Measurements from ENCODE around the gene BRCA1. TPM values are rescaled to one million over a fixed set of nuclear protein-coding genes. Genes with fewer than 3 reads are reported as not detected.

BRCA1 gene
- total RNA-seq, 1 donor from 2014 or later: 6.0 TPM

GRCh38 chr17:43085474-43085873 lies 39.7 kb downstream of the BRCA1 start:
- Mint-ChIP-seq H3K4me1 (ENCODE audit: low read depth, unreplicated experiment) (peaks cover 6% of the 10 kb centered on the region), H3K27ac (ENCODE audit: unreplicated experiment) (no peak overlapping the region), H3K9me3 (ENCODE audit: unreplicated experiment) (no peaks in the 10 kb centered on the region), H3K27me3 (ENCODE audit: low read depth, unreplicated experiment) (no peaks in the 10 kb centered on the region), H3K36me3 (ENCODE audit: low read depth, unreplicated experiment) (no peaks in the 10 kb centered on the region), H3K4me3 (ENCODE audit: unreplicated experiment) (no peak overlapping the region)
- Histone ChIP-seq H3K9ac (ENCODE audit: low read length) (no peak overlapping the region), H3K4me1 (ENCODE audit: insufficient read depth, low read length) (peaks cover 5% of the 10 kb centered on the region), H3K27ac (ENCODE audit: low read depth, low read length) (no peak overlapping the region), H3K9me3 (ENCODE audit: insufficient read depth, low read depth, low read length) (no peaks in the 10 kb centered on the region), H3K27me3 (ENCODE audit: insufficient read depth, low read length) (no peaks in the 10 kb centered on the region), H3K79me2 (ENCODE audit: insufficient read depth, low read length) (no peaks in the 10 kb centered on the region), H3K36me3 (ENCODE audit: insufficient read depth, low read length) (no peaks in the 10 kb centered on the region), H3K4me2 (ENCODE audit: low read length) (no peak overlapping the region), H4K20me1 (ENCODE audit: insufficient read depth, low read length) (no peaks in the 10 kb centered on the region), H3K4me3 (ENCODE audit: insufficient read depth, low read depth, low read length) (no peak overlapping the region), H2AFZ (ENCODE audit: low read depth, low read length) (no peak overlapping the region)
- FAIRE-seq (no peak), DNase-seq (ENCODE audit: low read depth) (peak; percentile 33)
- TF ChIP-seq EZH2 (IDR thresholded peaks at IDR 0.05; ENCODE audit: insufficient read depth, low read length) (no peak), CTCF (IDR thresholded peaks at IDR 0.05; ENCODE audit: insufficient read depth, low read depth, low read length) (peak; percentile 9)

- DNase-seq (ENCODE audit: low read depth): no peak
- TF ChIP-seq EZH2 (IDR thresholded peaks at IDR 0.05; ENCODE audit: insufficient read depth, low read length): no peak
- Histone ChIP-seq H3K4me2 (ENCODE audit: low read length) (no peak overlapping the region), H3K9me3 (ENCODE audit: insufficient read depth, low read depth, low read length) (no peaks in the 10 kb centered on the region), H3K9ac (ENCODE audit: low read length) (no peak overlapping the region), H3K27ac (ENCODE audit: low read depth, low read length) (no peak overlapping the region), H3K27me3 (ENCODE audit: insufficient read depth, low read length) (no peaks in the 10 kb centered on the region), H3K79me2 (ENCODE audit: insufficient read depth, low read length) (no peaks in the 10 kb centered on the region), H3K36me3 (ENCODE audit: insufficient read depth, low read length) (no peaks in the 10 kb centered on the region), H3K4me1 (ENCODE audit: insufficient read depth, low read length) (peaks cover 4% of the 10 kb centered on the region), H3K4me3 (ENCODE audit: insufficient read depth, low read depth, low read length) (no peak overlapping the region), H4K20me1 (ENCODE audit: insufficient read depth, low read length) (no peaks in the 10 kb centered on the region), H2AFZ (ENCODE audit: low read depth, low read length) (no peak overlapping the region)
- H3K27me3 Mint-ChIP-seq (ENCODE audit: low read depth, unreplicated experiment): no peaks in the 10 kb centered on the region
- no peak overlapping the region for H3K4me3 Mint-ChIP-seq (ENCODE audit: unreplicated experiment)
- no peaks in the 10 kb centered on the region for H3K36me3 Mint-ChIP-seq (ENCODE audit: low read depth, unreplicated experiment)
- H3K4me1 Mint-ChIP-seq (ENCODE audit: low read depth, unreplicated experiment): peaks cover 2% of the 10 kb centered on the region
- H3K9me3 Mint-ChIP-seq (ENCODE audit: unreplicated experiment): no peaks in the 10 kb centered on the region
- FAIRE-seq: no peak
- no peak overlapping the region for H3K27ac Mint-ChIP-seq (ENCODE audit: unreplicated experiment)
Measured at GRCh38 chr17:43079641-43080302, 45.4 kb downstream of the BRCA1 start.

- H3K27me3 Mint-ChIP-seq (ENCODE audit: low read depth, unreplicated experiment): no peaks in the 10 kb centered on the region
- no peaks in the 10 kb centered on the region for H3K36me3 Mint-ChIP-seq (ENCODE audit: low read depth, unreplicated experiment)
- Histone ChIP-seq H3K27ac (ENCODE audit: low read depth, low read length) (no peak overlapping the region), H3K27me3 (ENCODE audit: insufficient read depth, low read length) (no peaks in the 10 kb centered on the region), H3K79me2 (ENCODE audit: insufficient read depth, low read length) (no peaks in the 10 kb centered on the region), H3K4me2 (ENCODE audit: low read length) (no peak overlapping the region), H2AFZ (ENCODE audit: low read depth, low read length) (no peak overlapping the region), H3K4me1 (ENCODE audit: insufficient read depth, low read length) (no peaks in the 10 kb centered on the region), H4K20me1 (ENCODE audit: insufficient read depth, low read length) (no peaks in the 10 kb centered on the region), H3K9ac (ENCODE audit: low read length) (no peak overlapping the region), H3K9me3 (ENCODE audit: insufficient read depth, low read depth, low read length) (no peaks in the 10 kb centered on the region), H3K4me3 (ENCODE audit: insufficient read depth, low read depth, low read length) (no peak overlapping the region), H3K36me3 (ENCODE audit: insufficient read depth, low read length) (no peaks in the 10 kb centered on the region)
- peaks cover 5% of the 10 kb centered on the region for H3K4me1 Mint-ChIP-seq (ENCODE audit: low read depth, unreplicated experiment)
- H3K9me3 Mint-ChIP-seq (ENCODE audit: unreplicated experiment): no peaks in the 10 kb centered on the region
- TF ChIP-seq EZH2 (IDR thresholded peaks at IDR 0.05; ENCODE audit: insufficient read depth, low read length) (no peak), CTCF (IDR thresholded peaks at IDR 0.05; ENCODE audit: insufficient read depth, low read depth, low read length) (no peak)
- FAIRE-seq: no peak
- no peak for DNase-seq (ENCODE audit: low read depth)
- no peak overlapping the region for H3K4me3 Mint-ChIP-seq (ENCODE audit: unreplicated experiment)
- no peak overlapping the region for H3K27ac Mint-ChIP-seq (ENCODE audit: unreplicated experiment)
Measured at GRCh38 chr17:43074869-43075268, 50.3 kb downstream of the BRCA1 start.

All from astrocyte (in vitro differentiated cells and primary cell).